HK-2 (cell line): ENCODE results near the gene TBC1D32.
"Not testable (repeated sequence)": the region's sequence is repeated elsewhere in the genome, so short reads cannot be mapped to it uniquely, and the experiment has no call there.

Source experiments
- DNase-seq: peaks from one replicate; pipeline ENCODE4 v3.0.0-alpha.2; 2018; ENCODE audit not compliant: unreplicated experiment

The TBC1D32 gene

GRCh38 chr6:121134922-121135321 lies 199.4 kb downstream of the TBC1D32 start:
- DNase-seq, result no peak

- DNase-seq, result no peak
These were observed 209.7 kb downstream of the TBC1D32 start for GRCh38 chr6:121124600-121124999.

GRCh38 chr6:121112356-121112755 lies 221.9 kb downstream of the TBC1D32 start:
- no peak for DNase-seq

- no peak for DNase-seq
These were observed 223.5 kb downstream of the TBC1D32 start for GRCh38 chr6:121110733-121111132.

- no peak for DNase-seq
These were observed 227.3 kb downstream of the TBC1D32 start for GRCh38 chr6:121106962-121107361.

GRCh38 chr6:121105461-121105860 lies 228.8 kb downstream of the TBC1D32 start:
- no peak for DNase-seq

GRCh38 chr6:121093928-121094327 lies 240.4 kb downstream of the TBC1D32 start:
- DNase-seq, result no peak

GRCh38 chr6:121090492-121090891 lies 243.8 kb downstream of the TBC1D32 start:
- DNase-seq, result no peak

GRCh38 chr6:121086876-121087275 lies 247.4 kb downstream of the TBC1D32 start:
- no peak for DNase-seq

GRCh38 chr6:121076119-121076518 lies 258.2 kb downstream of the TBC1D32 start:
- DNase-seq, result no peak

- not testable (repeated sequence) for DNase-seq
These were observed 265.5 kb downstream of the TBC1D32 start for GRCh38 chr6:121068749-121069148.

- DNase-seq, result no peak
These were observed 266.9 kb downstream of the TBC1D32 start for GRCh38 chr6:121067381-121067780.

- no peak for DNase-seq
These were observed 269.9 kb downstream of the TBC1D32 start for GRCh38 chr6:121064345-121064744.

GRCh38 chr6:121055572-121056163 lies 278.6 kb downstream of the TBC1D32 start:
- no peak for DNase-seq

- DNase-seq, result not testable (repeated sequence)
These were observed 285.7 kb downstream of the TBC1D32 start for GRCh38 chr6:121048593-121048992.

GRCh38 chr6:121044905-121045304 lies 289.4 kb downstream of the TBC1D32 start:
- DNase-seq, result not testable (repeated sequence)

GRCh38 chr6:121043706-121044105 lies 290.6 kb downstream of the TBC1D32 start:
- DNase-seq, result not testable (repeated sequence)

GRCh38 chr6:121043211-121043610 lies 291.1 kb downstream of the TBC1D32 start:
- not testable (repeated sequence) for DNase-seq

- no peak for DNase-seq
These were observed 291.5 kb downstream of the TBC1D32 start for GRCh38 chr6:121042766-121043165.

GRCh38 chr6:121040831-121041230 lies 293.4 kb downstream of the TBC1D32 start:
- no peak for DNase-seq

GRCh38 chr6:121033091-121033490 lies 301.2 kb downstream of the TBC1D32 start:
- DNase-seq, result no peak

- no peak for DNase-seq
These were observed 301.8 kb downstream of the TBC1D32 start for GRCh38 chr6:121032268-121033006.
